Vagina (tissue), 2 donors: ENCODE data around the gene MTX1.
A peak's percentile ranks its signal among the peaks of the same experiment; 100 is the strongest.

ENCODE experiments used
- POLR2AphosphoS5 ChIP-seq, 2 donors: sonication (generic); formaldehyde crosslinking; IDR thresholded peaks; one replicate each; pipeline ENCODE4 v1.9.0; 2017; ENCODE audit warnings: antibody characterized with exemption in 2 of 2, mild to moderate bottlenecking in 2 of 2, low read depth in 1 of 2; ENCODE audit not compliant: insufficient read depth in 1 of 2
- TF ChIP-seq, protein P1 (sequence below), 3 experiments: fragments of 450-650 bp in 2 of 3; fragments of 200-600 bp in 1 of 3; sonication (generic) in 1 of 3; IDR thresholded peaks; one replicate each; pipeline ENCODE4 v1.5.1; 2017 to 2019; ENCODE audit warnings: antibody characterized with exemption in 3 of 3, mild to moderate bottlenecking in 2 of 3, moderate library complexity in 2 of 3

DNA sequence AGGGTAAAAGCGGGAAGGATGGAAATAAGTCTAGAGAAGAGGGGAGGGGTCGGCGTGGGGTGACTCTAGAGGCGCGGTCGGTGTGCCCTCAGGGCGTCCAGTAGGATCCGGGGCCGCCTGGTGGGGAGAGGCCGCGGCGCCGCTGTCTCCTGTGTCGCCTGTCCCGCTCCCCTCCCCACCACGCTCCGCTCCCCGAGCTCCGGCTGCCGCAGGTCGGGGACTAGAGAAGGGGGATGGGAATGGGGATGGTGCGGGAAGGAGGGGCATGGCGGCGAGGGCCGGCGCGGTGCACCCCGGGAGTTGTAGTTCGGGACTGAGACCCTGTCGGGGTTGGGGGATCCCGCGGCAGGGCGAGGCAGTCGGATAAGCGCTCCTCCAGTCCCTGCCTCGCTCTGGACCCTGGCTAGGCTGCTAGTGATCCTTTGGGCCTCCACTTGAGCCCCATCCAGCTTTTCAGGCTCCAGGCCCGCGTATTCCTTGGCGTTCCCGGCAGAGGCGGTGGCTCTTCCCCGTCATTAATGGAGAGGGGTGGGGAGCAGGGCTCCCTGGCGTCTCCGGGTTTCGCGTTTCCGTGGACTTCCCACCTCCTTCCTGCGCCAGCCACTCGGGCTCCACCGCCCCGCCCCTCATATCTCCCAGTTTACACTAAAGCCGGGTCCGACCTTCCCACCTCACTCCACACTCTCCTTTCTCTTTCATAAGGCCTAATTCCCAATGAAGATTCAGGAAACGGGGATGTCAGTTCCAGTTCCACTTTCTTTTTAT is 46.9 kb downstream of the MTX1 start, which contains the start of gene ENTREP3:
- TF ChIP-seq POLR2AphosphoS5 (IDR thresholded peaks at IDR 0.05; ENCODE audit: insufficient read depth in 1 of 2, low read depth in 1 of 2), result peak; percentile 84 to 92
- TF ChIP-seq, protein P1, sequence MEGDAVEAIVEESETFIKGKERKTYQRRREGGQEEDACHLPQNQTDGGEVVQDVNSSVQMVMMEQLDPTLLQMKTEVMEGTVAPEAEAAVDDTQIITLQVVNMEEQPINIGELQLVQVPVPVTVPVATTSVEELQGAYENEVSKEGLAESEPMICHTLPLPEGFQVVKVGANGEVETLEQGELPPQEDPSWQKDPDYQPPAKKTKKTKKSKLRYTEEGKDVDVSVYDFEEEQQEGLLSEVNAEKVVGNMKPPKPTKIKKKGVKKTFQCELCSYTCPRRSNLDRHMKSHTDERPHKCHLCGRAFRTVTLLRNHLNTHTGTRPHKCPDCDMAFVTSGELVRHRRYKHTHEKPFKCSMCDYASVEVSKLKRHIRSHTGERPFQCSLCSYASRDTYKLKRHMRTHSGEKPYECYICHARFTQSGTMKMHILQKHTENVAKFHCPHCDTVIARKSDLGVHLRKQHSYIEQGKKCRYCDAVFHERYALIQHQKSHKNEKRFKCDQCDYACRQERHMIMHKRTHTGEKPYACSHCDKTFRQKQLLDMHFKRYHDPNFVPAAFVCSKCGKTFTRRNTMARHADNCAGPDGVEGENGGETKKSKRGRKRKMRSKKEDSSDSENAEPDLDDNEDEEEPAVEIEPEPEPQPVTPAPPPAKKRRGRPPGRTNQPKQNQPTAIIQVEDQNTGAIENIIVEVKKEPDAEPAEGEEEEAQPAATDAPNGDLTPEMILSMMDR (IDR thresholded peaks at IDR 0.05), result peak in 1 of 3 experiments; percentile 22
